OCI-LY7 (cell line): ENCODE results near the gene DRD4.

ENCODE experiments used
- CTCF ChIP-seq: fragments of 200-600 bp; sonication (generic); conservative IDR thresholded peaks from 2 replicates; pipeline ENCODE4 v1.5.1; 2014; ENCODE audit warnings: mild to moderate bottlenecking, antibody characterized with exemption, low read length, moderate library complexity, mixed read lengths
- EZH2phosphoT487 ChIP-seq: fragments of 200-600 bp; sonication (generic); IDR thresholded peaks from 2 replicates; pipeline ENCODE4 v1.6.1; 2018; ENCODE audit warnings: low read depth, borderline replicate concordance, mild to moderate bottlenecking, mixed run types, antibody characterized with exemption, low read length, moderate library complexity, mixed read lengths

GRCh38 chr11:643849-644738 lies 7.0 kb downstream of the DRD4 start:
- no peak for TF ChIP-seq CTCF
- no peak for TF ChIP-seq EZH2phosphoT487
